ENCODE measurements around the gene CPED1. TPM values are rescaled to one million over a fixed set of nuclear protein-coding genes. Genes with fewer than 3 reads are reported as not detected.
A peak's percentile ranks its signal among the peaks of the same experiment; 100 is the strongest.

The CPED1 gene
- polyA plus RNA-seq, 1 donor from 2014 or later, result 3.8 TPM

GRCh38 chr7:121139427-121139826 is 150.9 kb downstream of the CPED1 start:
- no peak overlapping the region for H3K27ac Mint-ChIP-seq
- H3K27me3 Mint-ChIP-seq, result no peaks in the 10 kb centered on the region
- no peaks in the 10 kb centered on the region for H3K9me3 Mint-ChIP-seq
- H3K4me1 Mint-ChIP-seq, result peaks cover 9 to 17% (median 16%) of the 10 kb centered on the region in 3 donors
- peaks cover 2% of the 10 kb centered on the region for H3K36me3 Mint-ChIP-seq
- no peak overlapping the region for H3K4me3 Mint-ChIP-seq

GRCh38 chr7:121140790-121141189 is 152.3 kb downstream of the CPED1 start:
- Mint-ChIP-seq H3K27ac (no peak overlapping the region), H3K27me3 (no peaks in the 10 kb centered on the region), H3K9me3 (no peaks in the 10 kb centered on the region), H3K4me3 (no peak overlapping the region), H3K36me3 (peaks cover 2% of the 10 kb centered on the region), H3K4me1 (peaks cover 8 to 15% (median 13%) of the 10 kb centered on the region in 3 donors)

GRCh38 chr7:121151774-121152221 is 163.3 kb downstream of the CPED1 start:
- peaks cover 3% of the 10 kb centered on the region for H3K36me3 Mint-ChIP-seq
- peaks cover 7 to 21% (median 9%) of the 10 kb centered on the region in 3 donors for H3K4me1 Mint-ChIP-seq
- H3K4me3 Mint-ChIP-seq, result no peak overlapping the region
- H3K27me3 Mint-ChIP-seq, result no peaks in the 10 kb centered on the region
- no peak overlapping the region for H3K27ac Mint-ChIP-seq
- peaks cover 0 to 8% (median 1%) of the 10 kb centered on the region in 3 donors for H3K9me3 Mint-ChIP-seq

GRCh38 chr7:121153411-121153810 is 164.9 kb downstream of the CPED1 start:
- peaks cover 6 to 20% (median 7%) of the 10 kb centered on the region in 3 donors for H3K4me1 Mint-ChIP-seq
- H3K4me3 Mint-ChIP-seq, result no peak overlapping the region
- H3K27ac Mint-ChIP-seq, result no peak overlapping the region
- H3K36me3 Mint-ChIP-seq, result peaks cover 4% of the 10 kb centered on the region
- no peaks in the 10 kb centered on the region for H3K27me3 Mint-ChIP-seq
- H3K9me3 Mint-ChIP-seq, result peaks cover 0 to 8% (median 1%) of the 10 kb centered on the region in 3 donors

- no peak overlapping the region for H3K27ac Mint-ChIP-seq
- peaks cover 0 to 8% (median 1%) of the 10 kb centered on the region in 3 donors for H3K9me3 Mint-ChIP-seq
- H3K4me3 Mint-ChIP-seq, result no peak overlapping the region
These were observed 165.5 kb downstream of the CPED1 start for GRCh38 chr7:121153995-121154394.

GRCh38 chr7:121156825-121157224 is 168.3 kb downstream of the CPED1 start:
- Mint-ChIP-seq H3K4me1 (peaks cover 0 to 7% (median 2%) of the 10 kb centered on the region in 3 donors), H3K27ac (no peak overlapping the region), H3K36me3 (peaks cover 4% of the 10 kb centered on the region), H3K4me3 (no peak overlapping the region), H3K27me3 (no peaks in the 10 kb centered on the region), H3K9me3 (peaks cover 0 to 8% (median 1%) of the 10 kb centered on the region in 3 donors)

More at GRCh38 chr7:121153995-121154394, 165.5 kb downstream of the CPED1 start:
- Mint-ChIP-seq H3K36me3 (peaks cover 4% of the 10 kb centered on the region), H3K27me3 (no peaks in the 10 kb centered on the region), H3K4me1 (peaks cover 5 to 17% (median 5%) of the 10 kb centered on the region in 3 donors)

GRCh38 chr7:121157341-121157751 is 168.8 kb downstream of the CPED1 start:
- no peak overlapping the region for H3K4me3 Mint-ChIP-seq
- peaks cover 0 to 7% (median 2%) of the 10 kb centered on the region in 3 donors for H3K4me1 Mint-ChIP-seq
- H3K9me3 Mint-ChIP-seq, result peaks cover 0 to 8% (median 1%) of the 10 kb centered on the region in 3 donors
- H3K27me3 Mint-ChIP-seq, result no peaks in the 10 kb centered on the region
- peaks cover 7% of the 10 kb centered on the region for H3K36me3 Mint-ChIP-seq
- H3K27ac Mint-ChIP-seq, result no peak overlapping the region

- Mint-ChIP-seq H3K36me3 (peaks cover 7% of the 10 kb centered on the region), H3K9me3 (peaks cover 0 to 8% (median 1%) of the 10 kb centered on the region in 3 donors), H3K4me3 (no peak overlapping the region), H3K4me1 (peaks cover 5 to 10% (median 7%) of the 10 kb centered on the region in 3 donors), H3K27me3 (no peaks in the 10 kb centered on the region), H3K27ac (peak overlapping the region in 1 of 3 donors; percentile 74)
These were observed 169.5 kb downstream of the CPED1 start for GRCh38 chr7:121157885-121158590.

GRCh38 chr7:121158665-121159064 is 170.2 kb downstream of the CPED1 start:
- H3K27ac Mint-ChIP-seq, result no peak overlapping the region
- peaks cover 0 to 8% (median 1%) of the 10 kb centered on the region in 3 donors for H3K9me3 Mint-ChIP-seq
- no peak overlapping the region for H3K4me3 Mint-ChIP-seq
- peaks cover 7% of the 10 kb centered on the region for H3K36me3 Mint-ChIP-seq
- peaks cover 9 to 16% (median 13%) of the 10 kb centered on the region in 3 donors for H3K4me1 Mint-ChIP-seq
- H3K27me3 Mint-ChIP-seq, result no peaks in the 10 kb centered on the region

GRCh38 chr7:121159553-121159952 is 171.0 kb downstream of the CPED1 start:
- Mint-ChIP-seq H3K4me3 (no peak overlapping the region), H3K27ac (no peak overlapping the region), H3K4me1 (peaks cover 16 to 24% (median 22%) of the 10 kb centered on the region in 3 donors), H3K9me3 (peaks cover 0 to 8% (median 1%) of the 10 kb centered on the region in 3 donors), H3K36me3 (peaks cover 7% of the 10 kb centered on the region), H3K27me3 (no peaks in the 10 kb centered on the region)

- no peaks in the 10 kb centered on the region for H3K27me3 Mint-ChIP-seq
- peak overlapping the region in 2 of 3 donors; percentile 44 to 49 for H3K27ac Mint-ChIP-seq
- H3K4me1 Mint-ChIP-seq, result peaks cover 20 to 28% (median 27%) of the 10 kb centered on the region in 3 donors
- H3K4me3 Mint-ChIP-seq, result no peak overlapping the region
- peaks cover 7% of the 10 kb centered on the region for H3K36me3 Mint-ChIP-seq
- peaks cover 0 to 8% (median 1%) of the 10 kb centered on the region in 3 donors for H3K9me3 Mint-ChIP-seq
These were observed 171.9 kb downstream of the CPED1 start for GRCh38 chr7:121160150-121161008.

GRCh38 chr7:121163699-121164098 is 175.2 kb downstream of the CPED1 start:
- H3K27ac Mint-ChIP-seq, result peak overlapping the region in 2 of 3 donors; percentile 50 to 76
- H3K4me3 Mint-ChIP-seq, result peak overlapping the region in 2 of 4 donors; percentile 65 to 78
- no peaks in the 10 kb centered on the region for H3K9me3 Mint-ChIP-seq
- no peaks in the 10 kb centered on the region for H3K27me3 Mint-ChIP-seq
- peaks cover 22 to 39% (median 31%) of the 10 kb centered on the region in 3 donors for H3K4me1 Mint-ChIP-seq
- peaks cover 4% of the 10 kb centered on the region for H3K36me3 Mint-ChIP-seq

- Mint-ChIP-seq H3K4me1 (peaks cover 22 to 39% (median 31%) of the 10 kb centered on the region in 3 donors), H3K27me3 (no peaks in the 10 kb centered on the region), H3K27ac (peak overlapping the region in 2 of 3 donors; percentile 50 to 76), H3K4me3 (peak overlapping the region in 2 of 4 donors; percentile 65 to 78), H3K36me3 (peaks cover 4% of the 10 kb centered on the region), H3K9me3 (no peaks in the 10 kb centered on the region)
These were observed 175.7 kb downstream of the CPED1 start for GRCh38 chr7:121164247-121164646.

GRCh38 chr7:121166916-121167315 is 178.4 kb downstream of the CPED1 start:
- Mint-ChIP-seq H3K4me3 (no peak overlapping the region), H3K27ac (no peak overlapping the region), H3K9me3 (no peaks in the 10 kb centered on the region), H3K36me3 (peaks cover 3% of the 10 kb centered on the region), H3K4me1 (peaks cover 24 to 45% (median 26%) of the 10 kb centered on the region in 3 donors), H3K27me3 (no peaks in the 10 kb centered on the region)

- Mint-ChIP-seq H3K36me3 (peaks cover 2% of the 10 kb centered on the region), H3K9me3 (no peaks in the 10 kb centered on the region), H3K27ac (peak overlapping the region in 1 of 3 donors; percentile 59), H3K4me3 (no peak overlapping the region), H3K4me1 (peaks cover 22 to 42% (median 26%) of the 10 kb centered on the region in 3 donors), H3K27me3 (no peaks in the 10 kb centered on the region)
These were observed 179.5 kb downstream of the CPED1 start for GRCh38 chr7:121167971-121168370.

All from IgD-negative memory B cell (primary cell).